K562 (cell line): ENCODE data around the gene BEST1. TPM values are rescaled to one million over a fixed set of nuclear protein-coding genes. Genes with fewer than 3 reads are reported as not detected.

ENCODE experiments used
- CREM ChIP-seq: IDR thresholded peaks from 2 replicates; pipeline ENCODE4 v1.6.1; 2014; ENCODE audit warnings: antibody characterized with exemption, low read depth
- MCM7 ChIP-seq, 2 experiments: fragments of 450-650 bp; IDR thresholded peaks; 2 replicates each; pipeline ENCODE4 v1.6.1; 2016 to 2018
- POLR2AphosphoS2 ChIP-seq: IDR thresholded peaks from 2 replicates; pipeline ENCODE4 v1.6.1; 2012; ENCODE audit warnings: low read length, improper control_type of control experiment
- RFX7 ChIP-seq: fragments of 250-450 bp; sonication (Bioruptor Pico); IDR thresholded peaks from 2 replicates; pipeline ENCODE4 v1.5.1; 2021; ENCODE audit warnings: mild to moderate bottlenecking
- SETDB1 ChIP-seq: IDR thresholded peaks from one replicate; pipeline ENCODE4 v1.6.1; 2012; ENCODE audit warnings: low read length, control low read depth, inconsistent platforms
- SMARCA4 ChIP-seq: fragments of 450-650 bp; IDR thresholded peaks from 2 replicates; pipeline ENCODE4 v1.6.1; 2016
- polyA plus RNA-seq, 8 experiments: library from polyadenylated mRNA; depleted of rRNA in 4 of 8; stranded (reverse) in 5 of 8; unstranded in 3 of 8; fragments of >200 nt; fragmentation: Nextera tagmentation in 2 of 8; fragmentation: Illumina TruSeq in 1 of 8; extraction: Ambion mirVana in 2 of 8; extraction: Trizol in 1 of 8; gene quantifications; 2 replicates each; pipeline versions ENCODE4 v1.2.1 to v1.2.3, GENCODE V29; 2011 to 2014; ENCODE audit warnings: inconsistent platforms in 1 of 8, missing spikeins in 1 of 8
- total RNA-seq, 7 experiments: library from RNA; depleted of rRNA in 6 of 7; stranded (reverse); fragments of >200 nt in 6 of 7; fragmentation: Illumina TruSeq in 2 of 7; extraction: Trizol in 2 of 7; gene quantifications; 2 replicates each; pipeline versions ENCODE4 v1.2.1 to v1.2.3, GENCODE V29; 2011 to 2021; ENCODE audit warnings: low replicate concordance in 1 of 7
- TF ChIP-seq, protein P1 (sequence below): fragments of 450-650 bp; IDR thresholded peaks from 2 replicates; pipeline ENCODE4 v1.6.1; 2016; ENCODE audit warnings: low read depth
- TF ChIP-seq, protein P2 (sequence below): sonication (generic); formaldehyde crosslinking; IDR thresholded peaks from 2 replicates; pipeline ENCODE4 v1.8.1; 2023; ENCODE audit warnings: mild to moderate bottlenecking, missing genetic modification reagents

The BEST1 gene
- total and polyA plus RNA-seq, 9 of the 15 experiments (the other 6 are each of a cell fraction or from before 2014, with no cell fraction given): 0.07 to 1.3 (median 0.40) TPM

- TF ChIP-seq, protein P1, sequence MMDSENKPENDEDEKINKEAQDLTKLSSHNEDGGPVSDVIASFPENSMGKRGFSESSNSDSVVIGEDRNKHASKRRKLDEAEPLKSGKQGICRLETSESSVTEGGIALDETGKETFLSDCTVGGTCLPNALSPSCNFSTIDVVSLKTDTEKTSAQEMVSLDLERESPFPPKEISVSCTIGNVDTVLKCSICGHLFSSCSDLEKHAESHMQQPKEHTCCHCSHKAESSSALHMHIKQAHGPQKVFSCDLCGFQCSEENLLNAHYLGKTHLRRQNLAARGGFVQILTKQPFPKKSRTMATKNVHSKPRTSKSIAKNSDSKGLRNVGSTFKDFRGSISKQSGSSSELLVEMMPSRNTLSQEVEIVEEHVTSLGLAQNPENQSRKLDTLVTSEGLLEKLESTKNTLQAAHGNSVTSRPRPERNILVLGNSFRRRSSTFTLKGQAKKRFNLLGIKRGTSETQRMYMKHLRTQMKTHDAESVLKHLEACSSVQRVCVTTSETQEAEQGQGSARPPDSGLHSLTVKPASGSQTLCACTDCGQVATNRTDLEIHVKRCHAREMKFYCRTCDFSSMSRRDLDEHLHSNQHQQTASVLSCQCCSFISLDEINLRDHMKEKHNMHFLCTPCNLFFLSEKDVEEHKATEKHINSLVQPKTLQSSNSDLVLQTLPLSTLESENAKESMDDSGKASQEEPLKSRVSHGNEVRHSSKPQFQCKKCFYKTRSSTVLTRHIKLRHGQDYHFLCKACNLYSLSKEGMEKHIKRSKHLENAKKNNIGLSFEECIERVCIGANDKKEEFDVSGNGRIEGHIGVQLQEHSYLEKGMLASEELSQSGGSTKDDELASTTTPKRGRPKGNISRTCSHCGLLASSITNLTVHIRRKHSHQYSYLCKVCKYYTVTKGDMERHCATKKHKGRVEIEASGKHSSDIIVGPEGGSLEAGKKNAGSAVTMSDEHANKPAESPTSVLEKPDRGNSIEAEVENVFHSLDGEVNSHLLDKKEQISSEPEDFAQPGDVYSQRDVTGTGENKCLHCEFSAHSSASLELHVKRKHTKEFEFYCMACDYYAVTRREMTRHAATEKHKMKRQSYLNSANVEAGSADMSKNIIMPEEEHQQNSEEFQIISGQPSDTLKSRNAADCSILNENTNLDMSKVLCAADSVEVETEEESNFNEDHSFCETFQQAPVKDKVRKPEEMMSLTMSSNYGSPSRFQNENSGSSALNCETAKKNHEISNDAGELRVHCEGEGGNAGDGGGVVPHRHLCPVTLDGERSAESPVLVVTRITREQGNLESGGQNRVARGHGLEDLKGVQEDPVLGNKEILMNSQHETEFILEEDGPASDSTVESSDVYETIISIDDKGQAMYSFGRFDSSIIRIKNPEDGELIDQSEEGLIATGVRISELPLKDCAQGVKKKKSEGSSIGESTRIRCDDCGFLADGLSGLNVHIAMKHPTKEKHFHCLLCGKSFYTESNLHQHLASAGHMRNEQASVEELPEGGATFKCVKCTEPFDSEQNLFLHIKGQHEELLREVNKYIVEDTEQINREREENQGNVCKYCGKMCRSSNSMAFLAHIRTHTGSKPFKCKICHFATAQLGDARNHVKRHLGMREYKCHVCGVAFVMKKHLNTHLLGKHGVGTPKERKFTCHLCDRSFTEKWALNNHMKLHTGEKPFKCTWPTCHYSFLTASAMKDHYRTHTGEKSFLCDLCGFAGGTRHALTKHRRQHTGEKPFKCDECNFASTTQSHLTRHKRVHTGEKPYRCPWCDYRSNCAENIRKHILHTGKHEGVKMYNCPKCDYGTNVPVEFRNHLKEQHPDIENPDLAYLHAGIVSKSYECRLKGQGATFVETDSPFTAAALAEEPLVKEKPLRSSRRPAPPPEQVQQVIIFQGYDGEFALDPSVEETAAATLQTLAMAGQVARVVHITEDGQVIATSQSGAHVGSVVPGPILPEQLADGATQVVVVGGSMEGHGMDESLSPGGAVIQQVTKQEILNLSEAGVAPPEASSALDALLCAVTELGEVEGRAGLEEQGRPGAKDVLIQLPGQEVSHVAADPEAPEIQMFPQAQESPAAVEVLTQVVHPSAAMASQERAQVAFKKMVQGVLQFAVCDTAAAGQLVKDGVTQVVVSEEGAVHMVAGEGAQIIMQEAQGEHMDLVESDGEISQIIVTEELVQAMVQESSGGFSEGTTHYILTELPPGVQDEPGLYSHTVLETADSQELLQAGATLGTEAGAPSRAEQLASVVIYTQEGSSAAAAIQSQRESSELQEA: no peak
- TF ChIP-seq, protein P2, sequence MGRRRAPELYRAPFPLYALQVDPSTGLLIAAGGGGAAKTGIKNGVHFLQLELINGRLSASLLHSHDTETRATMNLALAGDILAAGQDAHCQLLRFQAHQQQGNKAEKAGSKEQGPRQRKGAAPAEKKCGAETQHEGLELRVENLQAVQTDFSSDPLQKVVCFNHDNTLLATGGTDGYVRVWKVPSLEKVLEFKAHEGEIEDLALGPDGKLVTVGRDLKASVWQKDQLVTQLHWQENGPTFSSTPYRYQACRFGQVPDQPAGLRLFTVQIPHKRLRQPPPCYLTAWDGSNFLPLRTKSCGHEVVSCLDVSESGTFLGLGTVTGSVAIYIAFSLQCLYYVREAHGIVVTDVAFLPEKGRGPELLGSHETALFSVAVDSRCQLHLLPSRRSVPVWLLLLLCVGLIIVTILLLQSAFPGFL (CRISPR knock-in tag): peak; percentile 47; the same call in 1 of the 2 replicates
- TF ChIP-seq RFX7 (CRISPR knock-in tag) (peak; percentile 75; the same call in 1 of the 2 replicates), CREM (no peak), SETDB1 (no peak), SMARCA4 (no peak), POLR2AphosphoS2 (peak; percentile 87), MCM7 (IDR thresholded peaks at IDR 0.05) (no peak)
These were observed 14.0 kb downstream of the BEST1 start (continued) for GRCh38 chr11:61964058-61964665.
